HPDE6-E6E7 (cell line): ENCODE data around the gene COL7A1.
"Not testable (repeated sequence)": the region's sequence is repeated elsewhere in the genome, so short reads cannot be mapped to it uniquely, and the experiment has no call there.

Source experiments
- DNase-seq: peaks from one replicate; pipeline ENCODE4 v3.0.0; 2011; ENCODE audit warnings: missing footprints; ENCODE audit errors: extremely low spot score

COL7A1 gene

DNA sequence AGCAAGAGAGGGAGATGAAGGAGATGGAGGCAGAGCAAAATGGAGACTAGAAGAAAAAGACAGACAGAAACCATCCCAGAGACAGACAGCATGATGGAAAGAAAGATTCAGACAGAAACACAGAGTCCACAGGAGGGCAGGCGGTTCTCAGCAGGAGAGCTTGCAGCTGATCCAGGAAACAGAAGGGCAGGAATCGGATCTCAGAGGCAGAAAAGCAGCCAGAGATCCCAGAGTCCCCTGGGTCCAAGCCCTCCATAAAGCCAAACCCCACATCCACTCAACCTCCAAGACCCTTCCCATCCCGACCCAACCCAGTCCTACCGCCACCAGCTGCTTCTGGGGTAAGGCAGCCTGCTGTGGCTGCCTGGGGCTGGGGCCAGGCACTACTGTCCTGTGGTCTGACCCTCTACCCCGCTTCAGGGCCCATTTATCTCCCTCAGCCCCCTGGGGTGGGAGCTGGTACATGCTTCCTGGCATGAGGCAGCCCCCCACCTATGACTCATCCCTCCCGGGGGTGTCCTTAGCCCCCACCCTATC is 31.7 kb downstream of the COL7A1 start, which contains the start of gene UCN2:
Gene UCN2 (minus strand): TSS at position 400 of the 537 bp plus-strand sequence. CDS start 657 bp downstream, outside the sequence.
- DNase-seq: no peak

- no peak for DNase-seq
Measured at GRCh38 chr3:48562367-48563095, 32.6 kb downstream of the COL7A1 start.

GRCh38 chr3:48561045-48561736 is 33.9 kb downstream of the COL7A1 start:
- DNase-seq: no peak

GRCh38 chr3:48560648-48561018 is 34.5 kb downstream of the COL7A1 start:
- no peak for DNase-seq

DNA sequence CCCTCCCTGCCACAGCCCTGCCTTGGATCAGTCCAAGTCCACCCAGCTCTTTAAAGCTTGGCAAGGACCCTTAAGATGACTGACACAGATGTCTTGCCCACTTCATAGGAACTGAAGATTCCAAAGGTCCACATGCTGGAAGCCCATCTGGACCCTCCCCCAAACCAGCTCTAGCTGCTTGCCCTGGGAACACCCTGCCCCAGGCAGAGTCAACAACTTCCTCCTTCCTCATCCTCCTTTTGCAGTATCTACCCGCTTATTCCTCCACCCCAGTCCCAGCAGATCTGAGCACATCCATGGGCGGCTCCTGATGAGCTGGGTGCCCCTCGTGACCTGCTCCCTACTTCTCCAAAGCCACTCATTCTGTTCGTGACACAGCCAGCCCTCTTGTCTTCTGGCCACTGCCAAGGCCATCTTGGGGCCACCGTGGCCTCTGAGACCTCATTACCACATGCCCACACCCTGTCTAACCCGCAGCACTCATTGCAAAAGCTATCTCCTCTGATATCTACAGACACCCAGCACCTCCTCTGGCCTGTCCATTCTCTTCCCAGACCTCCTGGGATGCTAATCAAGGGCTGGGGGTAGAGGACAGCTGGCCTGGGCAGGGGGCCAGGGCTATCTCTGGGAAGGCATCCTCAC is 36.5 kb downstream of the COL7A1 start:
- no peak for DNase-seq

- peak; percentile 76 for DNase-seq
Measured at GRCh38 chr3:48556796-48557626, 38.1 kb downstream of the COL7A1 start, which contains the start of gene PFKFB4. TSS of gene PFKFB4 (minus strand) at chr3:48556803. CDS start at chr3:48556777, 26 bp downstream.

GRCh38 chr3:48555949-48556795 is 39.0 kb downstream of the COL7A1 start:
- no peak for DNase-seq

DNA sequence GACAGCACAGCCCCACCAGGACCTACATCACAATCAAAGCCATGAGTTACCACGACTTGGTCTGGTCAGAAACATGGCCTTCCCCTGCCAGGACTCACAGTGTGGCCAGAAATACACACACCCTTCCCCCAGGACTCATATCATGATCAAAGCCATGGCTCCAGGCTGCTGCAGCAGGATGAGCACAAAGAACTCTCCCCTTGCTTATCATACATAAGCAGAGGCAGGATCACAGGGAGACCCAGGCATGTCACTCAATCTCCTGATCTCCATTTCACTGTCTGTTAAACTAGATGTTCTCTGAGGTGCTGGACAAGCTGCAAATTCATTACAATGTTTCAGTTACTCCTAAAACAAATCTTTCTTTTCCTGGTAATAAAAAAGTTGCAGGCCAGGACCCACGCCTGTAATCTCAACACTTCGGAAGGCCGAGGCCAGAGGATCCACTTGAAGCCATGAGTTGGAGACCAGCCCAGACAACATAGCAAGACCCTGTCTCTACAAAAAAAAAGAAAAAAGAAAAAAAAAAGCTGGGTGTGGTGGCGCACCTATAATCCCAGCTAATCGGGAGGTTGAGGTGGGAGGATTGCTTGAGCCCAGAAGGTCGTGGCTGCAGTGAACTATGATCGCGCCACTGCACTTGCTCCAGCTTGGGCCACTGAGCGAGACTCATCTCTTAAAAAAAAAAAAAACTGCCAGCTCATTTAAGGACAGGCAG is 39.7 kb downstream of the COL7A1 start:
- DNase-seq: no peak

GRCh38 chr3:48553886-48554845 is 41.0 kb downstream of the COL7A1 start:
- no peak for DNase-seq

- no peak for DNase-seq
Measured at GRCh38 chr3:48553361-48553760, 41.8 kb downstream of the COL7A1 start.

- no peak for DNase-seq
Measured at GRCh38 chr3:48552111-48552951, 42.8 kb downstream of the COL7A1 start.

DNA sequence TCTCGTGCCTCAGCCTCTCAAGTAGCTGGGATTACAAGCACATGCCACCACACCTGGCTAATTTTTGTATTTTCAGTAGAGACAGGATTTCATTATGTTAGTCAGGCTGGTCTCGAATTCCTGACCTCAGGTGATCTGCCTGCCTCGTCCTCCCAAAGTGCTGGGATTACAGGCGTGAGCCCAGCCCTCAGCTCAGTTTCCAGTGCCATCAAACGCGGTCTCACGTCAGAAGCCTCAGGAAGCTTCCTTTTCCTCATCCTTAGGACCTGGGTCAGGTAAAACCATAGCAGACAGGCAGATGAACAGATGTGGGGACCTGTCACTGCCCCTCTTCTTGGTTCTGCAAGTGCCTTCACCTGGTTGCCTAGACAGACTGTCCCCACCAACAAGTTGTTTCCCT is 43.5 kb downstream of the COL7A1 start:
- not testable (repeated sequence) for DNase-seq

DNA sequence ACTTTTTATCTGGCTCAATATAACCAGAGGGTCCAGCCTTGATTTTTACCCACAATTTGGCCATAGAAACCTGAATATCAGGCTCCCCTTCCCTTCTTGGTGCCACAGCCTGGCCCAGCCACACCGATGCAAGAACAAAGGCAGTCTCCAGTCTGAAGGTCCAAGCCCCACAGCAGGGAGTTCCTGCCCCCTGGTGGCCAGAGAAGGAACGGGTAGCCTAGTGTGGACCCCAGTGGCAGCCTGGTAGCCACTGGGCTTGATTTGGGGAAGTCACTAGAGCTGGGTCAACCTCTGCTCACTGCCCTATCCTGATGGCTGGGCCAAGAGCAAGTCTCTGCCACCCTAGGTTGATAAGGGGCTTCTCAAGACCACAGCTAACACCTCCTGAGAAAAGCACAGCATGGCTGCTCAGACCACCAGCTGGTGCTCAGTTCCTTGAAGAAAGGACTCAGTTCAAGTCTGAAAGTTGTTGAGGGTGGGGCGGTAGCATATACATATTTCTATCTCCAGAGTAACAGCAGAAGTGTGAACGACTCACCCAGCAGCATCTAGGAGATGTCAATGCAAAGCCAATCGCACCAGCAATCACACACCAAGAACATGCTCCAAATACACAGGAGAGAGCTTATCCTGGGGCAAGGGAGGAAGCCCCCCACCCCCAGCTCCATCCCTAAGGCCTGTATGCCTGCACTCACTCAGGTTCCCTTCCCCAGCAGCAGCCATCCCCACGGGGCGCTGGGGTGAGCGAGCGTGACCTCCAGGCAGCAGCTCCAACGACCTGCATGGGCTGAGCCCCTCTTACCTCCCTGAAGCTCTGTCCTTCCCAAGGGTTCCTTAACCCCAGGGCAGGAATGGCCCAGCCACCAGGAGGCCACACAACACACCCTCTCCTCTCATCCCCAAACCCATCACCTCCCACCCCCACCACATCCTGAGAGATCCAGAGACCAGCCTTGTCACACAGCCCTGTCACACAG is 46.1 kb downstream of the COL7A1 start:
- no peak for DNase-seq

GRCh38 chr3:48548126-48548525 is 47.0 kb downstream of the COL7A1 start:
- DNase-seq: no peak

- DNase-seq: no peak
Measured at GRCh38 chr3:48546203-48546829, 48.8 kb downstream of the COL7A1 start.

DNA sequence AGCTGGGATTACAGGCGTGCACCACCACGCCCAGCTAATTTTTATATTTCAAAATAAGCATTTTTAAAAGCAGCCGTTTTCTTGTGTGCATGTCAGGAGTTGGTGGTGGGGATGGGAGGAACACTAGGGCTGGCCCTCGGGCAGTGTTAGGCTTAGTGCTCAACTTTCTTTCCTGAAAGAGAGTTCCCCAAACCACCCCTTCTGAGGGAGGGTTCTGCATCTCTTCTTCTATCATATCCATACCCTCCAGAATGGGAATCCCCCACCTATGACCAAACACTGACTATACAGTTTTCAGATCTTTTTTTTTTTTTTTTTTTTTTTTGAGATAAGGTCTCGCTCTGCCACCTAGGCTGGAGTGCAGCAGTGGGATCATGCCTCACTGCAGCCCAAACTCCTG is 51.0 kb downstream of the COL7A1 start:
- DNase-seq: no peak
